Measurements from ENCODE around the gene WDR3. TPM values are rescaled to one million over a fixed set of nuclear protein-coding genes. Genes with fewer than 3 reads are reported as not detected.

The WDR3 gene
- total RNA-seq, 6 experiments from 2014 or later = 28.9 to 43.1 (median 34.0) TPM

- TF ChIP-seq, protein P1, sequence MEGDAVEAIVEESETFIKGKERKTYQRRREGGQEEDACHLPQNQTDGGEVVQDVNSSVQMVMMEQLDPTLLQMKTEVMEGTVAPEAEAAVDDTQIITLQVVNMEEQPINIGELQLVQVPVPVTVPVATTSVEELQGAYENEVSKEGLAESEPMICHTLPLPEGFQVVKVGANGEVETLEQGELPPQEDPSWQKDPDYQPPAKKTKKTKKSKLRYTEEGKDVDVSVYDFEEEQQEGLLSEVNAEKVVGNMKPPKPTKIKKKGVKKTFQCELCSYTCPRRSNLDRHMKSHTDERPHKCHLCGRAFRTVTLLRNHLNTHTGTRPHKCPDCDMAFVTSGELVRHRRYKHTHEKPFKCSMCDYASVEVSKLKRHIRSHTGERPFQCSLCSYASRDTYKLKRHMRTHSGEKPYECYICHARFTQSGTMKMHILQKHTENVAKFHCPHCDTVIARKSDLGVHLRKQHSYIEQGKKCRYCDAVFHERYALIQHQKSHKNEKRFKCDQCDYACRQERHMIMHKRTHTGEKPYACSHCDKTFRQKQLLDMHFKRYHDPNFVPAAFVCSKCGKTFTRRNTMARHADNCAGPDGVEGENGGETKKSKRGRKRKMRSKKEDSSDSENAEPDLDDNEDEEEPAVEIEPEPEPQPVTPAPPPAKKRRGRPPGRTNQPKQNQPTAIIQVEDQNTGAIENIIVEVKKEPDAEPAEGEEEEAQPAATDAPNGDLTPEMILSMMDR (IDR thresholded peaks at IDR 0.05) = no peak
- peaks cover 2% of the 10 kb centered on the region; the same call in 1 of the 2 replicates for H3K27me3 Mint-ChIP-seq (ENCODE audit: insufficient read depth)
- H3K36me3 Mint-ChIP-seq (ENCODE audit: low read depth) = no peaks in the 10 kb centered on the region
- H3K27ac Mint-ChIP-seq = no peak overlapping the region
- no peak for DNase-seq
- no peaks in the 10 kb centered on the region for H3K9me3 Mint-ChIP-seq
- peaks cover 6% of the 10 kb centered on the region for H3K4me1 Mint-ChIP-seq (ENCODE audit: low read depth)
- no peak overlapping the region for H3K4me3 Mint-ChIP-seq
These were observed 38.3 kb downstream of the WDR3 start for GRCh38 chr1:117967881-117968280.

DNA sequence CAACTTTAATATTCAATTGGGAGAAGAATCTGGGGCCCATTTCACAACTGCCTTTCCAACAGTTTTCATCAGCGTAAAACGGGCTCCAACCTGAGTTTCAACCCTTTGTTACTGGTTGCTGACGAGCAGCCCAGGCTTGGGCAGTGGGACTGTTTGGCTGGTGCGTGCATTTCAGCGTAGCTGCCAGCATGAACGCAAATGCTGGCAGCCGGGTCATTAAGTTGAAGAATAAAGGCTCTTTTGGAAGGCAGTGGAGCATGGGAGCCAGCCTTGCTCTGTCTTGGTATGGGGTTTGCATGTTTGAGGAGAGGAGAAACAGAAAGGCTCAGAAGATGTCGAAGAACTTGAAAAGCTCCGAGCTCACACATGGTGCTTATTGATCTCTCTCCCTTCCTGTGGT, 40.7 kb downstream of the WDR3 start:
- Mint-ChIP-seq H3K4me3 (no peak overlapping the region), H3K27me3 (ENCODE audit: insufficient read depth) (peaks cover 2% of the 10 kb centered on the region; the same call in 1 of the 2 replicates), H3K27ac (no peak overlapping the region), H3K4me1 (ENCODE audit: low read depth) (peaks cover 6% of the 10 kb centered on the region), H3K9me3 (no peaks in the 10 kb centered on the region), H3K36me3 (ENCODE audit: low read depth) (no peaks in the 10 kb centered on the region)
- DNase-seq = no peak
- TF ChIP-seq, protein P1 (IDR thresholded peaks at IDR 0.05) = no peak

- Mint-ChIP-seq H3K27me3 (ENCODE audit: insufficient read depth) (peaks cover 2% of the 10 kb centered on the region; the same call in 1 of the 2 replicates), H3K4me3 (no peak overlapping the region)
- TF ChIP-seq, protein P1 (IDR thresholded peaks at IDR 0.05) = no peak
These were observed 42.2 kb downstream of the WDR3 start for GRCh38 chr1:117971777-117972176.

GRCh38 chr1:117976381-117976780, 46.8 kb downstream of the WDR3 start:
- H3K27me3 Mint-ChIP-seq (ENCODE audit: insufficient read depth) = peaks cover 2% of the 10 kb centered on the region; the same call in 1 of the 2 replicates
- no peaks in the 10 kb centered on the region for H3K9me3 Mint-ChIP-seq
- no peak overlapping the region for H3K4me3 Mint-ChIP-seq
- no peaks in the 10 kb centered on the region for H3K4me1 Mint-ChIP-seq (ENCODE audit: low read depth)
- DNase-seq = no peak
- no peak overlapping the region for H3K27ac Mint-ChIP-seq
- TF ChIP-seq, protein P1 (IDR thresholded peaks at IDR 0.05) = no peak
- no peaks in the 10 kb centered on the region for H3K36me3 Mint-ChIP-seq (ENCODE audit: low read depth)

More at GRCh38 chr1:117971777-117972176, 42.2 kb downstream of the WDR3 start:
- H3K9me3 Mint-ChIP-seq = no peaks in the 10 kb centered on the region
- H3K36me3 Mint-ChIP-seq (ENCODE audit: low read depth) = no peaks in the 10 kb centered on the region
- H3K4me1 Mint-ChIP-seq (ENCODE audit: low read depth) = peaks cover 6% of the 10 kb centered on the region
- no peak overlapping the region for H3K27ac Mint-ChIP-seq
- DNase-seq = no peak

DNA sequence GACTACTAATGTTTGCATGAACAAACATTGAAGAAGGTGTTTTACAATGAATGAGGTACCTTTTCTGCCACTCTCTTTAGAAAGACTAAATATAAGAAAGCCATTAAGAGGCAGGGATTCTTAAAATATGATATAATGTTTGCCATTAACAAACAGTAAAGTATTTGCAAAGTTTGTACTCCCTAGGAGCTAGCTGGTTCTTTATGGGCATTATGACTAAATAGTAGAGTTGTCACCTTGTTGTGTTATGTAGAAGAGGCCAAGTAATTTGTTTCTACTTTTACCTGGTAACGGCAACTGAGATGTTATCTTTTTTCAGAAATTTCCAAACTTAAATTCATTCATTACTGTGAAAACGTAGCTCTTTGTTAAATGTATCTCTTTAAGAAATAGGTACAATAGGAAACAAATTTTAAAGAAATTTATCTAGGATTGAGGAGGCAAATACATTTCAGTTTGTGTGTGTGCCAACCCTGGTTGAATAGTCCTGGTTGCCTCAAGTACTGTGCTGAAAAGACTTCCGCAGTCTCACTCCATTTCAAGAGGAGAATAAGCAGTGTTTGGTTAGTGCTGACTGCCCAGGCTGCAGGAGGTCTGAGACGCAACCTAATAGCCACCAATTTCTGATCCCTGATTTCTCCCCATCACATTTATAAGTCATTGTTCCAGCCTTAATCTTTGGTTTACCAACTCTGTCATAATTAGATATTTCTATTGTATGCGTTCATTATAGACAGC, 52.1 kb downstream of the WDR3 start:
- DNase-seq = no peak
- no peaks in the 10 kb centered on the region for H3K4me1 Mint-ChIP-seq (ENCODE audit: low read depth)
- no peaks in the 10 kb centered on the region for H3K36me3 Mint-ChIP-seq (ENCODE audit: low read depth)
- no peak overlapping the region for H3K27ac Mint-ChIP-seq
- TF ChIP-seq, protein P1 (IDR thresholded peaks at IDR 0.05) = no peak
- H3K9me3 Mint-ChIP-seq = no peaks in the 10 kb centered on the region
- H3K27me3 Mint-ChIP-seq (ENCODE audit: insufficient read depth) = peaks cover 14% of the 10 kb centered on the region
- no peak overlapping the region for H3K4me3 Mint-ChIP-seq
